Muscle of leg (tissue), 11 donors: ENCODE measurements around the gene MRTFB. TPM values are rescaled to one million over a fixed set of nuclear protein-coding genes. Genes with fewer than 3 reads are reported as not detected.

Experiments
- DNase-seq: peaks from one replicate; pipeline ENCODE4 v3.0.0; 2013
- H3K27ac ChIP-seq: one replicate; pipeline ENCODE4 v1.5.1; 2013; ENCODE audit warnings: mild to moderate bottlenecking, low read length, control low read depth
- H3K27me3 ChIP-seq: one replicate; pipeline ENCODE4 v1.6.1; 2013; ENCODE audit warnings: low read length; ENCODE audit not compliant: control insufficient read depth, insufficient read depth
- H3K36me3 ChIP-seq: one replicate; pipeline ENCODE4 v1.6.1; 2013; ENCODE audit warnings: low read length; ENCODE audit not compliant: control insufficient read depth, insufficient read depth
- H3K4me1 ChIP-seq: one replicate; pipeline ENCODE4 v1.6.1; 2013; ENCODE audit warnings: low read length; ENCODE audit not compliant: control insufficient read depth, insufficient read depth
- H3K4me3 ChIP-seq: one replicate; pipeline ENCODE4 v1.5.1; 2013; ENCODE audit warnings: low read length, control low read depth
- H3K9me3 ChIP-seq: replicated peaks from 2 replicates; pipeline ENCODE4 v1.6.1; 2013; ENCODE audit warnings: low read depth, low read length; ENCODE audit not compliant: control insufficient read depth
- WGBS: methylation state at CpG from one replicate; pipeline ENCODE4 v1.1.5; 2013; ENCODE audit warnings: missing lambda C conversion rate; ENCODE audit not compliant: insufficient coverage; 5-methylcytosine and 5-hydroxymethylcytosine counted together
- polyA plus RNA-seq, 8 donors: library from polyadenylated mRNA; unstranded; fragments of 120-200 nt; gene quantifications; one replicate each; pipeline versions ENCODE4 v1.2.1 to v1.2.3, GENCODE V29; 2013; ENCODE audit warnings: inconsistent platforms in 1 of 8, low replicate concordance in 1 of 8; ENCODE audit not compliant: insufficient read length in 8 of 8, insufficient read depth in 1 of 8
- total RNA-seq: library from RNA; stranded (reverse); fragments of 120-200 nt; gene quantifications from one replicate; pipeline ENCODE4 v1.2.4, GENCODE V29; 2013

The MRTFB gene
- total and polyA plus RNA-seq, 9 donors = 12.4 to 22.3 (median 17.0) TPM

DNA sequence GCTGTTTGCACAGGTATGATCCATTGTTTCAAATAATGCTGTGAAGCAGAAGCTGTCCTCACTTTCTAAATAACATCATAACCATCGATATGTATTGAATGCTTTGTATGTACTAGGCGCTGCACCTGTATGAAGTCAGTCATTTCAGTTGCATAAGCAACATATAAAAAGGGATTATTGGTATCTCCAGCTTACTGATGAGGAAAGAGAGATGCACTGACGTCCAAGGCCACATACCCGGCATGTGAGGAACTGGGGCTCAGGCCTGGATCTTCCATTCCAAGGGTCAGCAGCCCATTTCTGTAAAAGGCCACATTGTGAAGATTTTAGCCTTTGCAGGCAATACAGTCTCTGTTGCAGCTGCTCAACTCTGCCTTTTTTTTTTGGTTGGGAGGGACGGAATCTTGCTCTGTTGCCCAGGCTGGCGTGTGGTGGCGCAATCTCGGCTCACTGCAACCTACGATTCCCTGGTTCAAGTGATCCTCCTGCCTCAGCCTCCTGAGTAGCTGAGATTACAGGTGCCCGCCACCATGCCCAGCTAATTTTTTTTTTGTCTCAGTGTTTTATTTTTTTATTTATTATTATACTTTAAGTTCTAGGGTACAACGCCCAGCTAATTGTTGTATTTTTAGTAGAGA is 244.7 kb downstream of the MRTFB start:
- Histone ChIP-seq H3K27me3 (no peaks in the 10 kb centered on the region), H3K4me1 (peaks cover 1% of the 10 kb centered on the region), H3K27ac (no peak overlapping the region), H3K9me3 (no peaks in the 10 kb centered on the region), H3K4me3 (no peak overlapping the region), H3K36me3 (no peaks in the 10 kb centered on the region)
- WGBS = no CpG with 5 or more reads among the region's 11 CpGs
- no peak for DNase-seq

Other genes with a start within 250 kb of the MRTFB start
- 10.4 TPM for gene ERCC4, start 151.2 kb upstream of the MRTFB start, total RNA-seq
- 10 to 100 TPM in 1 of 8 donors, 1 to 10 TPM in 7; 6.4 to 10.9 (median 8.5) TPM for gene ERCC4, start 151.2 kb upstream of the MRTFB start, polyA plus RNA-seq